GM18870 (cell line): ENCODE results near the gene ETS1.

Source experiments
- ATAC-seq: cut with Tn5 transposase; IDR thresholded peaks from one replicate; pipeline ENCODE4 v1.9.1; 2021; ENCODE audit warnings: moderate library complexity; ENCODE audit not compliant: unreplicated experiment

ETS1 gene

DNA sequence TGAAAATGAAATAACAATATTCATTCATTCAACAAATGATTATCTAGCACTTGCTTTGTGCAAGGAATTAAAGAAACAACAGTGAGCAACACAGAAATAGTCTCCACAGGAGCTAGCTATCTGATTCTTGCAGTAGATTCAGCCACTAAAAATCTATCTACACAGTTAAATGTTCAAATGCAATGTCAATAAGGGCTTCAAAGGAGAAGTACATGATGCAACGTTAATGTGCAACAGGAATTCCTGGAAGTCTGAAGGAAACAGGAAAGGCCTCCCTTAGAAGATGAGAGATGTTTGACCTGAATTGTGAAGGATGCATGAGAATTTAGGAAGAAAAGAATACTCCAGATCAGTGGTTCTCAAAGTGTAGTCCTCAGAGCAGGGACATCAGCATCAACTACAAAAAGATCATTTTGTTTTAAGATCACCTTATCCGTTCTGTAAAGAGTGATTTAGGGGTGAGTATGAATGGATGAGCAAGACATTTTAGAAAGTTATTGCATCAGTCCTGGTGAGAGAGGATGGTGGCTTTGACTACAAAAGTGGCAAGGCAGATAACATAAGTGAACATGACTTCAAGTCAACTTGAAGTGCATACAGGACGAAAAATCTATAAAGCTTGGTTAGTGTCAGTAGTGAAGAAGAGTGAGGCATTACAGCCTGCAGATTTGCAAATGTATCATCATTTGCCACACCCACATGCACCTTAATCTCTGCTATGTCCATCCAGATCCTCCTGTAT, 96.0 kb downstream of the ETS1 start:
- no peak for ATAC-seq

DNA sequence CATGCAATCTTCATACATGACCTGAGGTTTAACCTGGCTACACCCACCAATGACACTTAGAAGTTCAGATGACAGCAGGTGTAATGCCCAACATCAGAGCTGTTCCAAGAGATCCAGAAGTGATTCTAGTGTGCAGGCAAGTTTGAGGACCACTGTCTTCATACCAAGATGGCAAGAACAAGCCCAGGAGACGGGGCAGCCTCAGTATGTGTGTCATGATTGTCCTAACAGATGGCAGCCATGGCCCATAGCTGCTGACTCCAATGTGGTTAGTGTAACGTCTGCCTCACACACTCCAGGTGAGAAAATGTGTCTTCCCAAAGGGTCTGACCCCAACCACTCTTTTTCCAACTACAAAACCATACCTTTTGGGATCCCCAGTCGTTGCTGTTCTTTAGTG, 97.3 kb downstream of the ETS1 start:
- ATAC-seq, result no peak

DNA sequence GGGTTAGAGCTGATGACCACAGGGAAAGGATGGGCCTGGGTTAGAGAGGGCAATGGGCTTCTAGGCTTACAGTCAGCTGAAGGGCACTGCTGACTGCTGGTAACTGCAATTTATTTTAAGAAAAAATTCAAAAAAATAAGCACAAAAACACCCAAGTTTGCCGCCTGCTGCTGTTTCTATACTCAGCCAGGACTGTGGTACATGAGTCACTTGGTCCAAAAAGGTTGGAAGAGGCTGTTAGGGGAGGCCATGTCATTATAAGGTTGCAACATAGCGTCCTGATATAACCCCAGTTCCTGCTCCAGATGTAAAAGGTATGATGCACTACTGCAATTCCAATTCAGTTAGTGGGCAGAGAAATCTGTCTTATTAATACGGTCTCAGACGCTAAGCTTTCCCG, 98.9 kb downstream of the ETS1 start:
- no peak for ATAC-seq

DNA sequence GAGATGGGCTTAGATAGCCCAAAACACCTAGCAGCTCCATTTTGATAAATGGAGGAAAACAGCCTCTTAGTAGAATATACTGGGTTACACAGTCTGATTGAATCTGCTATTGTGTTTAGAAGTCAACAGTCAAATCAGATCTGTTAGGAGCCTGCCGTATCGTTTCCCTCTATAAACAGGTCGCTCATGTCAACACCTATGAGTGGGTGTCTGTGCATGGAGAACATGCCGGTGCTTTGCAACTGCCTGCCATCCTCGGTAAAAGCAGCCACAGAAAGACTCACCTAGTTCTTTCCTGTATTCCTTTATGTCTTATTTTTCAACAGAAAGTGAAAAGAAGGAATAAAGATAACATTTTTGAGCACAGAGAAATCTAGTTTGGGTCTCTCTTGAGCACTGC, 99.4 kb downstream of the ETS1 start:
- no peak for ATAC-seq

DNA sequence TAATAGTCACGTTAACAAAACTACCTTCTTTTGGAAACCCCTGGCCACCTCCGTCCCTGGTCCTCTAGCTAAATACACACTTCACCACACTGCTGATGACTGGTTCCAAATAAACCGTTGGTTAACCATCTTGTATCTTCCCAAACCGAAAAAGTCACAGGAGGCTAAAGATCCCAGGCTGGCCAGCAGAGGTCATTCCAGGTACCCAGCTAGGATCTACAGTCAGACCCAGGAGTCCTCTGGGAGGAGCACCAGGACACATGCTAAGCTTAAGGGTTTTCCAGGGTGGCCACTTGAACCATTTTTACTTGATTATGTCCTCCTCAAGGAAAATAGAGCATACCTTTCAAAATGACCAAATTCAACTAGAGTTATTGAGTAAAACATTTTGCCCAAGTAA, 103.2 kb downstream of the ETS1 start:
- ATAC-seq, result no peak

DNA sequence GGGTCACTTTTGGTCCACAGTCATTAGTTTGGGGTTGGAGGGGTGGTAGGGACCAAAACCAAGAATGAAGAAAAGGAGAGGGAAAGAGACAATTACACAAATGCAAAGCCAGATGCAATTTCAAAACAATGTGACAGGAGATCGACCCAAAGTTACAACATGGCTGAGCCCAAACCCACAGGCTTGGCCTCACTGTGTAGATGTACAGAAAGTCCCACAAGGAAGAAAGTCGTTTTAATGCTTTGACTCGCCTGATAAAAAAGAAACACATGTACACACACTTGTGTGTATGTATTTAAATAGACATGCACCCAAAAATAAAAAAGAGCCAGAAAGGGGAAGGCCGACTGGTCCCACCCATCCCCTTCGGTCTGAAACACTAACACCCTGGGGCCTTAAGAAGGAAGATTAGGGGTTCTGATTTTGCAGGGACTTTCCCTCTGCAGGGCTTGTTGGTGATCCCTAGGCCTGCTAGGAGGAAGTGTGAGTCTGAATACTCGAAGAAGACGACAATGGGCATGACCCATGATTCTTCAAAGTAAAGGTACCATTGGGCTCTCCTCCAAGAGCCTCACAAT, 104.1 kb downstream of the ETS1 start:
- ATAC-seq, result peak; percentile 69

DNA sequence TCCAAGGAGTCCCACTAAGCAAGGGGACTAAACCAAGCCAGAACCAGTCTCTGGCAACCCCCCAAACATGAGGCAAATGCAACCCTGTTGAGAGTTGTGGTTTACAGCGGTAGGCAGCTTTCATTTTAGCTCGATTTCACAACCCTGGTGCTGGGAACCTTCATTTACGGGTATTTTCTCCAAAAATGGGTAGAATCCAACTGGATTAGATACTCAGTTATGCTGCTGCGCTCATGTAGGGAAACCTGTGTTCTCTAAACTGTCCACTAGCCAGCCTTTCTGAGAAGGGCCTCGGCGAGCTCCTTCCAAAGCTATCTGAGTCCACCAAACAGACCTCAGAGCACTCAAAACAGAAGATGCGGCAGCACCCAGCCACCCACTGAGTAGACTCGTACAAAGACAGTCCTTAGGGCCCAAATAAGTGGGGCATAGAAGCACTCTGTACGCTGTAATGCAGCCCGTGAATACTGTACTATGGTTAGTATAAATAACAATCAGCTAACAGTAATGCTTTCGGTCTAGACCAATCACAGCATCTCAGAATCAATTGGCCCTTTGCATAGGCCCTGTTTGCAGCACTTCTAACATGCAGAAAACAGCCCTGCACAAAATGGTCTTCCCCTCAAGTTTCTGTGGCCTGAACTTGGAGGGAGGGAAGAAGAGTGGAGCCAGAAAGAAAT, 104.7 kb downstream of the ETS1 start:
- ATAC-seq, result peak; percentile 42

DNA sequence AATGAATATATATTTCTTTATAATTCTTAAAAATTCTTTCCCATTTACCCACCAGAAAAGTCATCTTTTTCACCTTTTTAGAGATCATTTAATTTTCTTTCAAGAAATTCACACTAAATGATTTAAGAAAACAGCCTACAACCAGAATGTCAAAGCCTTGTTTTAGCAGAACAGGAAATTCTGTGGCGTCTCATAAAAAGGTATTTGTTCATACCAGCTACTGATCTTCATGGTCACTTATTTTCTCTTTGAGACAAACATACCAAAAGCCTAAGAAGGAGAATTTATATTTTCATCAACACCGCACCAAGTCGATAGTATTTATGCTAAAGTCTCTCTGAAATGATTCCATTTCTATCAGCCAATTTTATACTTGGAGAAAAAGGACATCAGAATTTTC, 105.3 kb downstream of the ETS1 start:
- ATAC-seq, result no peak

DNA sequence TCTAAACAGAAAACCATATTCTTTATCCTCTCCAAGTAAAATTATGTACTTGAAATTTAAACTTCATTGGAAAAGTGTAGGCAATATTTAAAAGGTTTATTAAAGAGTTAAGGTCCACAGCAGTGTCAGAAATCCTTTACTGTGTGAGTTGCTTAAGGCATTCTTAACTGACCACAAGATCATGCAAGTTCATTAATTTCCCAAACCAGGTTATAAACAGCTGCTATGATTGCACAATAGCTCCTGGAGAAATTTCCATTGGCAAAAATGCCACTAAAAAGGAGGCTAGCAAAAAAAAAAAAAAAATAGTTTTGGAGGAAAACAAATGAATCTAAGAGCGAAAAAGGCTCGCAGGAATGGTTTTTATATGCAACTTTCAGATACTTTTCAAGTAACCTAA, 106.2 kb downstream of the ETS1 start:
- no peak for ATAC-seq

DNA sequence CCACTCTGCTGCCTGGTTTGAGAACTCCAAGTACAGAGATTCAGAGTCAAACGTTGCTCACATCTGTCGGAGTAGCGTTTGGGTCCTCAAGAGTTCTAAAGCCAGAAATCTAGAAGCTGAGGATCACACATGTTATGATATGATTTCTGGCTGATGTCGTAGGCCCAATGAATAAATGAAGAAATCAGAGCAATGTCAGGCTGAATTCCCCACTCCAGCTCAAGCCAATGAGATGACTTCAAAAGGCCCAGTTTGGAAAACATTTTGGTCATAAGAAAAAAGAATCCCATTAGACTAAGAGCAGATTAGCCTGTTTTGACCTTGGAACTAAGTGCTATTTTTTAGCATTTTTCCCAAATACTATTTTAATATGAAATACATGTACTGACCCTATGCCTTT, 106.7 kb downstream of the ETS1 start:
- no peak for ATAC-seq

DNA sequence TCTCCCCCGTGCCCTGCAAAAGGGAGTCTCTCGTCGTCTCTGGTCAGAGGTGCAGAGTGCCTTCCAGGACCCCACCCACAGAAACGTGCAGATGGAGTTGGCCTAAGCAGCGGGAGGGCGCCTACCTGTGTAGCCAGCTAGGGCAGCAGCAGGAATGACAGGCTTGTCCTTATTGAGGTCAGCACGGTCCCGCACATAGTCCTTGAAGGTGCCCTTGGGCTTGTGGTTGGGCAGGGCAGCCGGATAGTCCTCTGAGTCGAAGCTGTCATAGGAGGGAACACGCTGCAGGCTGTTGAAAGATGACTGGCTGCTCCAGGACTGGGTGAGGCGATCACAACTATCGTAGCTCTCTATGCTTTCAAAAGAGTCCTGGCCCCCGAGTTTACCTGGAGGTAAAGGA, 107.3 kb downstream of the ETS1 start:
- no peak for ATAC-seq

DNA sequence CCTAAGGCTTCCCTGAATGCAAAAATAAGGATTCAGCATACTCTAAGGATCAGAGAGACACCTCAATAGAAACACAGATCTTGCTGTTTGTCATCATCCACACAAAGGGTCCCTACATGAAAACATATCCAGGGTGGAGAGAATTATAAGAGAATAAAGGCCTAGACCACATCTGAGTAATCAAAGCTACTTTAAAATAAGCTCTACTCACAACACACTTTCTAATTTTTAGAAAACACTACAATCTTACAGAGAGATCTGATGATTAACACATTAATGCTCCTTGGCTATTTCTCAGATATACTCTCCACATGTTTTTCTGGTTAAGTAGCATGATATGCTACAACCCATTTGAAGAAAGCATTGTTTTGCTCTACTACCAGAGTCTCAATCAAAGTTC, 108.2 kb downstream of the ETS1 start:
- ATAC-seq, result no peak

DNA sequence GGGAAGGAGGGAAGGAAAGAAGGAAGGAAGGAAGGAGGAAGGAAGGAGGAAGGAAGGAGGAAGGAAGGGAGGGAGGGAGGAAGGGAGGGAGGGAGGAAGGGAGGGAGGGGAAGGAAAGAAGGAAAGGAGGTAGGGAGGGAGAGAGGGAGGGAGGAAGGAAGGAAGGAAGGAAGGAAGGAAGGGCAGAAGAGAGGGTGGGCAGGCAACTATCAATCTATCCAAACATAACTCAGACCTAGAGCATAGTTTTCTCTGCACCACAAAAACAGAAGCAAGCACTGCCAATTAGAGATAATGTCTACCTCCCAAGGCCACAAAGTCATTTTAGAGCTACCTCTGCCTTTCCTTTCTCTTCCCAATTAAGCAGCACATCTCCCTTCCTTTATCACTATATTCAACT, 109.1 kb downstream of the ETS1 start:
- ATAC-seq, result no peak

DNA sequence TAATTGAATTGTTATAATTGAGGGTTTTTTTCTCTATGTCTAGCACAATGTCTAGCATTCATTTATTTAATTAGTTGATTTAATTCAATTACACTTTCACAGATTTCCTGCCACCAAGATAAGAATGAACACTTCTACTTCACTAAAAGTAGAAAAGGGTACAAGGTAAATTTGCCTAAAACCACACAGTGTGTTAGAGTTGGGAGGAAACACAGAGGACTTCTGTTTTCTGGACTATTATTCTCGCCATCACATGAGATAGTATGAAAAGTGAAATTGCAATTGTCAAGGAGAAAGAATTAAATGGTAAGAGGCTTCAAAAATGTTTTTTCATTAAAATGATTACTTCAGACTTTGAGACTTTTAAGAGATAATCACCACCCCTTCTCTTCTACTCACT, 109.5 kb downstream of the ETS1 start:
- no peak for ATAC-seq

DNA sequence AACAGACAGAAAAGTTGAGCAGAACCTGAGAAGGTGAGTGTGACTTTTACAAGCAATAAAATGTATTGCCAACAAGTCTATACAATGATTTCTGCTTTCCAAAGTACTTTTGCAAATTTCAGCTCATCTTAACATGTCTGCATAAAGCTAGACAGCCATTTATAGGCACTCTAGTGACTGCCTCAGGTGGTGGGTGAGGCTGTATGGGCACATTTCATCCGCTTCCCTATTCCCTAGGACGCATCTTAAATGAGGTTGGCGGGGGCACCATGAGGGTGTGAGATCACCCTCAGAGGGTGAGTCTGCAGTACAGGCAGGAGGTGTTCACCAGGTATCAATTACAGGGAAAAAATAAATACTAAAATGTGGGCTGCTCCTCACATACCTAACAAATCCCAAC, 110.1 kb downstream of the ETS1 start:
- ATAC-seq, result no peak

DNA sequence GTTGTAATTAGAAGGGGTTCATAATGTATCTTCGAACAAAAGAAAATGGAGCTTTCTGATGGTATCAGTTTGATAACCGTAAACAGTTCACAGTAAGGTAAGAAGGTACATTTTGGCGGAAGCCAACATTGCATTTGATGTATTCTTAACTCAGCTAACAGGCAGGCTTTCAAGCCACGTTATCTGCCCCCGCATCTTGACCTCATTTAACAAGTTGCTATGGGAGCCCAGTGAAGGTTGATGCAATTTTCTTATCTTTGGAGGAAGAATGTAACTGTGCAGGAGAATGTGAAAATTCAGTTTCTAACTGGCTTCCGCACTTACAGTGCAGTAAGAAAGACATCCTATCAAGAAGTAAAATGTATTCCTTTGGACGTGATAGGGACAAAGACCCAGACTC, 110.6 kb downstream of the ETS1 start:
- ATAC-seq, result no peak

DNA sequence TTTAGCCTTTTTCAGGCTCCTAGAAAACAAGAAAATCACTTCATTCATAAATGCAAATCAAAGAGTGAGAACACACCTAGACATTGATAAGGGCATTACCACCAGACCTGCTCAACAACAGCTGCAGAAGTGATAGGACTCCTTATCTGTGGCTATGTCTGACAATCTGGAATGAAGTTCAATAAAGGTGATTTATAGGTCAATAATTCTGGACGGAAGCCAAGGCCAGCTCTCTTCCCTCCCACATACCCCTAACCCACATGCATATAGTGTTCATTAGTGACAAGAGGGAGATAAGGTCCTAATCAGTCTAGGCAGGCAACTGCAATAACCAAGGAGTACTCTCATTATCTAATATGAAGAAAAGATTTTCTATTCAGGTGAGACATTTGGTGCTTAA, 111.3 kb downstream of the ETS1 start:
- no peak for ATAC-seq

DNA sequence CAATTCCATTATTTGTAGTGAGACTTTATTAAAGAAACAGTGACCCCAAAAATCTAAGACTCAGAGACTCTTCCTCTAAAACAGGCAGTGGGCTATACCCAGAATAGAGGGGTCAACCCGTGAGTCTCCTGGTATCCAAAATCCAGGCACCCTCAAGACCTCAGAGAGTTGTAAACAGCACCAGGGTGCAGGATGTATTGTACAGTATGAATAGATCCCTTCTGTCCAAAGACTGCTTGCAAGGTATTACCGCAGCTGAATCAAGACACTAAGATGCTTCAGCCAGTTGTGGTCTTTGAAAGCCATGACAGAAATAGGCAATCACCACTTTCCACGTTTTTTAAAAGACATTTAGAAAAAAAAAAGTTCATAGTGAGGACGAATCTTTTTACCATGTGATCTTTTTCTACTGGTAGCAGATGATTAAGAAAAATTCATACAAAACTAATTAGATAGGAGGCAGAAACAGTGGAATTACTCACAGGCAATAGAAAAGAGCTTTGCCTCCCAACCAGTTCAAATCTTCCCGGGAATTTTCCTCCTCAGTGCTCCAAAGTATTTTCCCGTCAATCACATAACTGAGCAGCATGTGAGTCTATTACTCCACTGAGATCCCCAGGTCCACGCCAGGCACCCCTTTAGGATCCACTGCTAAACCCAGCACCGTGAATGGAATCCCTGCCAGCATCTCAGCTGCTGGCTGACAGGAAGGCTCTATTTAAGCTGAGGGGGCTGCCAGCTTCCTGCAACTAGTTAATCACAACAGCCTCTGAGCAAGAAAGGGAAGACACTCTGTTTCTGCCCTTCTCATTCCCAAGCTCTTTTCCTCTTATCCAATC, 113.1 kb downstream of the ETS1 start:
- ATAC-seq, result no peak

DNA sequence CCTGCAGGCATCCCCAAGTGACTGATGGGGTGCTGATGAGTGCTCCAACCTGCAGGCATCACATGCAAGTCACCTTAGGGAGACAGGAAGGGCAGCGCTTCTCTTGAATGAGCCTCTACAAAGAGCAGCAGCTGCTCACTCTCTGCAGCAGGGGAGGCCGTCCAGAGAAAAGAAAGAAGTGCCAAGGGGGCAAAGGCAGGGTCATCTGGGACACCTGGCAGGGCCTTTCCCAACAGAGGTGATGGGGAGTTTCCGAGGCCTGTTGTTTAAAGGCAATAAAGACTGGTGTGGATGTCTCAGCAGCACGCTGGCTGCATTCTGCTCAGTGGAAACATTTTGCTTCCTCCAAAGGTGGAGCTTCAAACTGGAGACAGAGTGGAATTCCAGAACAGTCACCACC, 113.7 kb downstream of the ETS1 start:
- ATAC-seq, result no peak

DNA sequence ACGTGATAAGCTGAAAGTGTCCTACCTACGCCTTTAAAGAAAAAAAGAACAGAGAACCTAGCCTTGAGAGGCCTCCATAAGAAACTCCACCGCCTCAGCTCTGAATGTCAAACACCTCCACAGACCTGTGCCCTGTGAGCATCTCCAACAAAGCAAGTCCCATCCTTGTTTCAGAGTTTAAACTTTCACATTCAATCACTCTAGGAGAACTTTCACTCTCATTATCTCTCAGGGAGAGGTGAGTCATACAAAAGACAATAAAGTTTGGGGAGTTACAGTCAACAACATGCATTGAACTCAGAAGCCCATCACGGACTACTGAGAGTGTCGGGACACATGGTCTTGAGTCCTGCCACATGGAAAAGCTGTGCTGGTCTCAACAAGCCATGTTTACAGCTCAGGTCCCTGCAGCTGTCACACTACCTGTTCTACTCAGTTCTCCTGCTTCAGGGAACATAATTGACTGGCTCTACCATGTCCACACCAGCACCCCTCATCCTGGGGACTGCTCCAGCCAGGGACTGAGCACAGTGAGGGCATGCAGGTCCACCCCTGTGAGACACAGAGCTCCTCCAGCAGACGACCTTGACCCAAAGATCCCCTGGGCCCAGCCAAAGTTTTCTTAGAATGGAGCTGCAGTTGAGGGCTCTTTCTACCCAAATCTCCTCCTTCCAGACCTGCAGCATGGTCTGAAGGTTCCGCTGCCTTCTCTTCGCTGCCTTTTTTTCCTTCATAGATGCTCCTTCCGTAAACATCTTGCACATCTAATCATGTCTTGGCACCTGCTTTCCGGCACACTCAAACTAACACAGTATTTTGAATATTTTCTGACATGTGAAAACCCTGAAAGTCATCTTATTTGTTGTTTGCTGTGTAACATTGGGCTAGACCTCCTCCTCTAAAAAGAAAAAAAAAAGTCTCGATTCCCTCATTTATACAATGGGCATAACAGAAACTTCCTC, 114.9 kb downstream of the ETS1 start:
- peak; percentile 62 for ATAC-seq
